Measurements from ENCODE around the gene SHB. TPM values are rescaled to one million over a fixed set of nuclear protein-coding genes. Genes with fewer than 3 reads are reported as not detected.

The SHB gene
- total and polyA plus RNA-seq, 2 donors (not counting 3 experiments of a cell fraction or from before 2014, with no cell fraction given): 13.4 to 24.9 TPM

- TF ChIP-seq POLR2AphosphoS5 (IDR thresholded peaks at IDR 0.05; ENCODE audit: insufficient read depth, low read depth, low read length) (no peak), MYC (IDR thresholded peaks at IDR 0.05; ENCODE audit: low read depth, low read length) (no peak), CTCF (IDR thresholded peaks at IDR 0.05; ENCODE audit: extremely low read depth in 1 of 2, insufficient read depth in 1 of 2, low read depth in 1 of 2, low read length in 2 of 2) (no peak), POLR2A (IDR thresholded peaks at IDR 0.05; ENCODE audit: low read depth, low read length) (no peak), JUN (IDR thresholded peaks at IDR 0.05; ENCODE audit: borderline replicate concordance, insufficient read depth, insufficient read length, low read depth) (no peak), GATA2 (IDR thresholded peaks at IDR 0.05; ENCODE audit: insufficient read depth, insufficient read length, low read depth, low read length) (no peak), EZH2 (IDR thresholded peaks at IDR 0.05; ENCODE audit: borderline replicate concordance, low read depth, low read length, severe bottlenecking) (no peak), FOS (IDR thresholded peaks at IDR 0.05; ENCODE audit: borderline replicate concordance, insufficient read depth, low read length) (no peak), MAX (IDR thresholded peaks at IDR 0.05; ENCODE audit: insufficient read depth, insufficient read length) (no peak)
- Histone ChIP-seq H4K20me1 (replicated peaks; ENCODE audit: control insufficient read depth, extremely low read depth, insufficient read depth, low read length) (no peaks in the 10 kb centered on the region), H3K27me3 (ENCODE audit: control insufficient read depth in 2 of 2, insufficient read depth in 2 of 2, low read length in 2 of 2) (no peaks in the 10 kb centered on the region), H2AFZ (ENCODE audit: low read depth, low read length) (no peak overlapping the region), H3K27ac (ENCODE audit: insufficient read depth, low read depth, low read length) (no peak overlapping the region), H3K9me3 (replicated peaks; ENCODE audit: control insufficient read depth, insufficient read depth, low read length) (no peaks in the 10 kb centered on the region), H3K79me2 (ENCODE audit: control insufficient read depth, insufficient read depth, low read length) (no peaks in the 10 kb centered on the region), H3K9ac (replicated peaks; ENCODE audit: extremely low read depth, insufficient read depth, low read length) (no peak overlapping the region), H3K36me3 (ENCODE audit: control insufficient read depth in 2 of 2, extremely low read depth in 1 of 2, insufficient read depth in 2 of 2, low read length in 2 of 2) (no peaks in the 10 kb centered on the region), H3K9me1 (replicated peaks; ENCODE audit: control insufficient read depth, extremely low read depth, insufficient read depth, low read length) (no peaks in the 10 kb centered on the region), H3K4me2 (ENCODE audit: insufficient read depth, low read length) (no peak overlapping the region), H3K4me3 (replicated peaks in 1 of 3; ENCODE audit: insufficient read depth in 1 of 3, low read depth in 1 of 3, low read length in 3 of 3) (no peak overlapping the region), H3K4me1 (ENCODE audit: control insufficient read depth, extremely low read depth, insufficient read depth, low read length) (peaks cover 11% of the 10 kb centered on the region)
- DNase-seq (ENCODE audit: low read depth, low spot score) (no peak), FAIRE-seq (no peak)
- ChIA-PET POLR2A (no interaction called here), CTCF (interaction anchor here (0.7 to 3.8 kb wide), 12 partner anchors 10 to 176 kb away, joined by 3 to 82 read pairs (median 8); partner anchors contain the start of gene SHB)
- no TSS peak for BruUV-seq (replicated peaks)
- intact Hi-C loops (cut with micrococcal nuclease) (loop anchor here (2.0 kb wide), 2 partner anchors 185 to 273 kb away; partner anchors contain the start of gene SLC25A51), dilution Hi-C loops (cut with MboI; ENCODE audit: extremely low pct_ligation_motif_present, low sequenced_read_pairs) (no loop called here)
Observed at GRCh38 chr9:38089387-38090165, 20.5 kb upstream of the SHB start.

Measured in endothelial cell of umbilical vein (primary cell).